Body of pancreas (tissue), 4 donors: ENCODE data around the gene MLLT10. TPM values are rescaled to one million over a fixed set of nuclear protein-coding genes. Genes with fewer than 3 reads are reported as not detected.

Experiments
- ATAC-seq: fragments of 150-250 bp; one replicate; pipeline ENCODE4 v1.9.1; 2016
- DNase-seq, 4 donors: peaks; one replicate each; pipeline ENCODE4 v3.0.0-alpha.2; 2019
- H3K27ac ChIP-seq, 4 donors: fragments of 200-600 bp; sonication (generic); 1 replicate in 3 of 4; 2 replicates in 1 of 4; pipeline versions ENCODE4 v1.5.1 to v1.6.1; 2016 to 2019; ENCODE audit warnings: mild to moderate bottlenecking in 1 of 4, mixed read lengths in 1 of 4, moderate library complexity in 1 of 4
- H3K27me3 ChIP-seq, 2 donors: fragments of 200-600 bp; sonication (generic); one replicate each; pipeline ENCODE4 v1.6.0; 2016; ENCODE audit warnings: mild to moderate bottlenecking in 1 of 2
- H3K36me3 ChIP-seq, 2 donors: fragments of 200-600 bp; sonication (generic); replicated peaks in 1 of 2; 2 replicates each; pipeline ENCODE4 v1.5.1; 2016; ENCODE audit warnings: low read depth in 2 of 2; ENCODE audit not compliant: insufficient read depth in 1 of 2
- H3K4me1 ChIP-seq: fragments of 200-600 bp; sonication (generic); one replicate; pipeline ENCODE4 v1.6.0; 2016
- H3K4me3 ChIP-seq, 2 donors: fragments of 200-600 bp; sonication (generic); 1 replicate in 1 of 2; 2 replicates in 1 of 2; pipeline ENCODE4 v1.5.1; 2016 to 2019
- H3K9me3 ChIP-seq, 3 donors: fragments of 200-600 bp; sonication (generic); 1 replicate in 2 of 3; 2 replicates in 1 of 3; pipeline ENCODE4 v1.5.1; 2016
- CTCF ChIP-seq, 7 experiments: fragments of 450-650 bp in 4 of 7; fragments of 200-600 bp in 3 of 7; sonication (generic) in 3 of 7; IDR thresholded peaks; one replicate each; pipeline ENCODE4 v1.5.1; 2016 to 2019; ENCODE audit warnings: antibody characterized with exemption in 7 of 7
- POLR2A ChIP-seq, 3 donors: fragments of 450-650 bp; IDR thresholded peaks; one replicate each; pipeline ENCODE4 v1.6.1; 2016; ENCODE audit warnings: antibody characterized with exemption in 3 of 3, mild to moderate bottlenecking in 2 of 3
- whole genome bisulfite sequencing, 2 donors: methylation state at CpG; one replicate each; pipeline ENCODE4 v1.1.5; 2017; 5-methylcytosine and 5-hydroxymethylcytosine counted together
- intact Hi-C: fragments of 100-400 bp; cut with DNase I; formaldehyde crosslinking; loops from one replicate; pipeline ENCODE4 v1.15.1; 2023
- total RNA-seq, 2 donors: library from RNA; depleted of rRNA; stranded (reverse); fragments of >200 nt; gene quantifications; one replicate each; pipeline ENCODE4 v1.1.0, GENCODE V29; 2016

MLLT10 gene
- total RNA-seq, 2 donors from 2014 or later = 23.7 to 30.1 TPM

GRCh38 chr10:21733710-21734109 is 199.7 kb downstream of the MLLT10 start:
- no peak overlapping the region for H3K4me3 ChIP-seq
- H3K4me1 ChIP-seq = peaks cover 14% of the 10 kb centered on the region
- H3K36me3 ChIP-seq = peaks cover 0 to 2% of the 10 kb centered on the region in 2 donors
- no peak overlapping the region for H3K27ac ChIP-seq
- no peaks in the 10 kb centered on the region for H3K9me3 ChIP-seq
- no peaks in the 10 kb centered on the region for H3K27me3 ChIP-seq
- intact Hi-C loops = no loop called here
- DNase-seq (no peak), ATAC-seq (no peak)
- WGBS, 2 donors = 79 to 83% methylated on average over 6 of the region's 6 CpGs
- TF ChIP-seq POLR2A (IDR thresholded peaks at IDR 0.05) = no peak
- TF ChIP-seq CTCF (IDR thresholded peaks at IDR 0.05) = no peak

- DNase-seq = no peak
- TF ChIP-seq POLR2A (IDR thresholded peaks at IDR 0.05) (no peak), CTCF (IDR thresholded peaks at IDR 0.05) (no peak)
- 78 to 88% methylated on average over 4 of the region's 4 CpGs for WGBS, 2 donors
- H3K4me1 ChIP-seq = peaks cover 12% of the 10 kb centered on the region
- no peak for ATAC-seq
- intact Hi-C loops = no loop called here
- H3K9me3 ChIP-seq = no peaks in the 10 kb centered on the region
- no peak overlapping the region for H3K4me3 ChIP-seq
- no peak overlapping the region for H3K27ac ChIP-seq
- H3K36me3 ChIP-seq = peaks cover 0 to 4% of the 10 kb centered on the region in 2 donors
- H3K27me3 ChIP-seq = no peaks in the 10 kb centered on the region
Measured at GRCh38 chr10:21737106-21737505, 203.1 kb downstream of the MLLT10 start.

- no peak overlapping the region for H3K4me3 ChIP-seq
- ATAC-seq = no peak
- H3K36me3 ChIP-seq = peaks cover 0 to 2% of the 10 kb centered on the region in 2 donors
- WGBS, 2 donors = 89 to 90% methylated on average over 4 of the region's 4 CpGs
- intact Hi-C loops = no loop called here
- TF ChIP-seq POLR2A (IDR thresholded peaks at IDR 0.05) (no peak), CTCF (IDR thresholded peaks at IDR 0.05) (no peak)
- no peaks in the 10 kb centered on the region for H3K9me3 ChIP-seq
- H3K27me3 ChIP-seq = no peaks in the 10 kb centered on the region
- H3K4me1 ChIP-seq = peaks cover 12% of the 10 kb centered on the region
- no peak for DNase-seq
- H3K27ac ChIP-seq = no peak overlapping the region
Measured at GRCh38 chr10:21740989-21741388, 207.0 kb downstream of the MLLT10 start.

GRCh38 chr10:21742740-21743412 is 208.8 kb downstream of the MLLT10 start:
- TF ChIP-seq CTCF (IDR thresholded peaks at IDR 0.05) = no peak
- TF ChIP-seq POLR2A (IDR thresholded peaks at IDR 0.05) = no peak
- Histone ChIP-seq H3K27me3 (no peaks in the 10 kb centered on the region), H3K4me1 (peaks cover 12% of the 10 kb centered on the region), H3K9me3 (no peaks in the 10 kb centered on the region), H3K27ac (peak overlapping the region in 2 of 4 donors; percentile 10 to 36), H3K4me3 (no peak overlapping the region), H3K36me3 (peaks cover 0 to 2% of the 10 kb centered on the region in 2 donors)
- peak in 2 of 4 donors; percentile 29 to 31 for DNase-seq
- 76 to 78% methylated on average over 5 of the region's 5 CpGs for WGBS, 2 donors
- peak; percentile 38 for ATAC-seq
- intact Hi-C loops = no loop called here

GRCh38 chr10:21744223-21744622 is 210.2 kb downstream of the MLLT10 start:
- H3K9me3 ChIP-seq = no peaks in the 10 kb centered on the region
- TF ChIP-seq POLR2A (IDR thresholded peaks at IDR 0.05) (no peak), CTCF (IDR thresholded peaks at IDR 0.05) (no peak)
- DNase-seq (no peak), ATAC-seq (no peak)
- H3K4me3 ChIP-seq = no peak overlapping the region
- H3K27ac ChIP-seq = no peak overlapping the region
- H3K4me1 ChIP-seq = peaks cover 12% of the 10 kb centered on the region
- 86 to 96% methylated on average over 10 to 11 of the region's 11 CpGs for WGBS, 2 donors
- H3K36me3 ChIP-seq = peaks cover 0 to 2% of the 10 kb centered on the region in 2 donors
- intact Hi-C loops = no loop called here
- H3K27me3 ChIP-seq = no peaks in the 10 kb centered on the region
